ENCODE measurements around the gene ITGB2.

ITGB2 gene

GRCh38 chr21:44887126-44887806 is 33.4 kb downstream of the ITGB2 start:
- no peak overlapping the region for H3K4me3 ChIP-seq (ENCODE audit: low read depth, low read length)
- no peak for TF ChIP-seq CTCF (IDR thresholded peaks at IDR 0.05; ENCODE audit: borderline replicate concordance, insufficient read depth, low read depth, low read length)

GRCh38 chr21:44886113-44887075 is 34.3 kb downstream of the ITGB2 start:
- no peak for TF ChIP-seq CTCF (IDR thresholded peaks at IDR 0.05; ENCODE audit: borderline replicate concordance, insufficient read depth, low read depth, low read length)
- no peak overlapping the region for H3K4me3 ChIP-seq (ENCODE audit: low read depth, low read length)

GRCh38 chr21:44885615-44886014 is 35.1 kb downstream of the ITGB2 start:
- no peak for TF ChIP-seq CTCF (IDR thresholded peaks at IDR 0.05; ENCODE audit: borderline replicate concordance, insufficient read depth, low read depth, low read length)
- H3K4me3 ChIP-seq (ENCODE audit: low read depth, low read length) = no peak overlapping the region

GRCh38 chr21:44884097-44884496 is 36.6 kb downstream of the ITGB2 start:
- no peak for TF ChIP-seq CTCF (IDR thresholded peaks at IDR 0.05; ENCODE audit: borderline replicate concordance, insufficient read depth, low read depth, low read length)

GRCh38 chr21:44883250-44883649 is 37.4 kb downstream of the ITGB2 start:
- no peak overlapping the region for H3K4me3 ChIP-seq (ENCODE audit: low read depth, low read length)
- TF ChIP-seq CTCF (IDR thresholded peaks at IDR 0.05; ENCODE audit: borderline replicate concordance, insufficient read depth, low read depth, low read length) = no peak

More at GRCh38 chr21:44884097-44884496, 36.6 kb downstream of the ITGB2 start:
- no peak overlapping the region for H3K4me3 ChIP-seq (ENCODE audit: low read depth, low read length)

GRCh38 chr21:44881198-44881872 is 39.4 kb downstream of the ITGB2 start:
- H3K4me3 ChIP-seq (ENCODE audit: low read depth, low read length) = no peak overlapping the region
- TF ChIP-seq CTCF (IDR thresholded peaks at IDR 0.05; ENCODE audit: borderline replicate concordance, insufficient read depth, low read depth, low read length) = no peak
